Large intestine (tissue), 3 donors: ENCODE data around the gene ZFAND3. TPM values are rescaled to one million over a fixed set of nuclear protein-coding genes. Genes with fewer than 3 reads are reported as not detected.

Experiments
- DNase-seq, 2 donors: peaks; one replicate each; pipeline versions ENCODE4 v3.0.0 to v3.0.0-alpha.2; 2013
- H3K27ac ChIP-seq: one replicate; pipeline ENCODE4 v1.5.1; 2013; ENCODE audit warnings: low read length
- H3K27me3 ChIP-seq: 2 replicates; pipeline ENCODE4 v1.6.1; 2013; ENCODE audit warnings: low read length; ENCODE audit not compliant: control insufficient read depth, insufficient read depth
- H3K36me3 ChIP-seq: 2 replicates; pipeline ENCODE4 v1.6.1; 2013; ENCODE audit warnings: low read length; ENCODE audit not compliant: control insufficient read depth, insufficient read depth
- H3K4me1 ChIP-seq: one replicate; pipeline ENCODE4 v1.6.1; 2013; ENCODE audit warnings: low read length; ENCODE audit not compliant: control insufficient read depth, insufficient read depth
- H3K4me3 ChIP-seq: one replicate; pipeline ENCODE4 v1.5.1; 2013; ENCODE audit warnings: low read length
- H3K9me3 ChIP-seq: one replicate; pipeline ENCODE4 v1.6.1; 2013; ENCODE audit warnings: mild to moderate bottlenecking, low read depth, low read length, moderate library complexity; ENCODE audit not compliant: control insufficient read depth
- WGBS: methylation state at CpG from one replicate; pipeline ENCODE4 v1.1.5; 2013; ENCODE audit warnings: low lambda C conversion rate; ENCODE audit not compliant: insufficient coverage; 5-methylcytosine and 5-hydroxymethylcytosine counted together
- polyA plus RNA-seq: library from polyadenylated mRNA; unstranded; fragments of 120-200 nt; gene quantifications from one replicate; pipeline ENCODE4 v1.2.1, GENCODE V29; 2013

The ZFAND3 gene
- polyA plus RNA-seq, 1 donor: 82.3 TPM

DNA sequence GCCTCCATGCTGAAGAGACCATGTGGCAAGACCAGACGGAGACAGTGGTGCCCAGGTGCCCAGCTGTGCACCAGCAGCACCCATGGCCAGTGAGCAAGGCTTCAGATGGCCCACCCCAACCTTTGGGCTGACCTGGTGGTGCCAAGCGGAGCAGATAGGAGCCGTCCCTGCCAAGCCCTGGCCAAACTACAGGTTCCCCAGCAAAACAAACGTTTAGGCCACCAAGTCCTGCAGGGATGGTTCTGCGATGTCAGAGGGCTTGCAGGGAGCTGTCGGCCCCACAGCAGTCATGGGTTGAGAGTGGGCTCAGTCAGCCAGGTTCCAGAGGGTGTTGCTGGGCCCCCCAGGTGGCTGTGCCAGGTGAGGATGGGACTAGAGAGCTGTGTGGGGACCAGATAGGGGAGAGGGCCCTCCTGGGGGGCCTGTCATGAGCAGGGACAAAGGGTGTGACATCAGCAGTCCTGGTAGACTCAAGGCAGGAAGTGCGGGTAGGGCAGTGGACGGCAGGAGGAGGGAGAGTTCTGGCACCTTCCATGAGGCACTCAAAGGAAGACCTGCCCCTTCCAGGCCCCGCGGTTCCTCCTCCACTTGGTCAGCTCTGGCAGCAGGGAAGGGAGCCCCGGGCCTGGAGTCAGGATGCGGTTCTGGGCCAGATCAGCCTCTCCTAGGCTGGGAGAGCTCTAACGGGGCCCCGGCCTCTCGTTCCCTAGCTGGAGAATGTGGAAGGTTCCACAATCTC, 342.4 kb downstream of the ZFAND3 start:
- Histone ChIP-seq H3K27ac (no peak overlapping the region), H3K9me3 (peaks cover 3% of the 10 kb centered on the region), H3K4me1 (no peaks in the 10 kb centered on the region), H3K36me3 (peaks cover 5% of the 10 kb centered on the region), H3K27me3 (no peaks in the 10 kb centered on the region), H3K4me3 (no peak overlapping the region)
- WGBS: no CpG with 5 or more reads among the region's 15 CpGs
- no peak for DNase-seq

DNA sequence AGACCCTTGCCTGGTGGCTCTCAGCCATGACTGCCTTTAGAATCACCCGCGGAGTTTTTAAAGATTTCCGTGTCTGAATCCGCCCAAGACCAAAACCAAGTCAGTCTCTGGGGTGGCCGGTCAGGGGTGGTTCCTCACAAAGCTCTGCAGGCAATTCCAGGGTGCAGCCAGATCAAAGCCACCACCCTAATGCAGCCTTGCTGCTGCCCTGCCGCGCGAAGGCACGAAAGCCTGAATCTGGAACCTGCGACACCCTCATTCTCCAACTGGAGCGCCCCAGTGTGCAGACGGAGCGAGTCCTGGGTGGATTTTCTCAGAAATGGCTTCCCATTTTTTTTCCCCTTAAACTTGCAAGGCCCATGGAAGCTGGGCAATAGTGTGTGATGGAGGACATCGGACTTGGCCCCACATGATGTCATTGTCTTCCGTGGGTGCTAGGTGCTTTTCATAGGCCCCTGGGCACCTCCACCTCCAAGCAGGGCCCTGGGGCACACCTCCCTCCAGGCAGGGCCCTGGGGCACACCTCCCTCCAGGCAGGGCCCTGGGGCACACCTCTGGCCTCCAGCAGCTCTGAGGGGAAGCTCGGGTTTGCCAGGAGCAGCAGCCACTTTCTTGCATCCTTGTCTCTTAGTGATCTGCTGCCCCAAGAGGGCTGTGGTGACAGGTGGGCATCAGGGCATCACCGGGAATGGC, 343.1 kb downstream of the ZFAND3 start:
- WGBS: no CpG with 5 or more reads among the region's 17 CpGs
- no peak for DNase-seq

DNA sequence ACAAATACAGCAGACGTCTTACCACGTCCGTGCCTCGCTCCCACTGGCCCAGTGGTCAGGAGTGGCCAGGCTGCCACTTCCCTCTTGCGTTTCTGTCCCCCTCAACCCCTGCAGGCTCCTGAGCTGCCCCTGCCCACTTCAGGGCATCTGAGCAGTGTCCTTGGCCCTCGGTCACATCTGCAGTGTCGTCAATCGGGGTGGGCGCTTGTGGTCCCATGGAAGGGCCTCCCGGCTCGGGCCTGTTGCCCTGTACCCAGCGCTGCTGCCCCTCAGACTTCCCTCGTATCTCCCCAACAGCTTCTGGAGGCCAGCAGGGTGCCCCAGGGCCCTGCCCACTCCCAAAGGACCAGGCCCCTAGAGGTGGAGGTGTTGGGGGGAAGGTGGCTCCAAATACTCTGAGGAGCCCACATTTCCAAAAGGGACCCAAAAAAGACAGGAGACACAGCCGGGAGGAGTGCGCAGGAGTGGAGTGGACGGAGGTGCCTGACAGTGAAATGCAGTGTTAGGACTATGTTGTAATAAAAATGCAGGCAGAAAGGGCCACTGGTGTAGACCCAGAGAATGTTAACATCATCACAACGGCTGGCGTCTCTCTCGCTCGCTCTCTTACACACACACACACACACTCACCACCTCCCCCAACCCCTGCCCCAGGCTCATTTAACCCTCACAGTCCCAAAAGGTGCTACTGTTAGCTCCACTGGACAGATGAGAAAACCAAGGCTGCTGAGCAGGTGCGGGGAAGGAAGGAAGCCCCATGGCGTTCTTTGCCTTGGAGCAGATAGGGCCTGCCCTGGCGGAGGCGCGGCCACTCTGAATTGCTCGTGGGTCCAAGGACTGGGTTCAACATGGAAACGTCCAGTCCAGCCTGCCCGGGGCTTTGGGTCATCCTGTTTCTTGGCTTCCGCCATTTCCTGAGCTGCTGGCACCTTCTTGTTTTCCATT, 343.9 kb downstream of the ZFAND3 start:
- no peak for DNase-seq
- WGBS: no CpG with 5 or more reads among the region's 29 CpGs
- H3K9me3 ChIP-seq: peaks cover 3% of the 10 kb centered on the region

More for the DNA sequence above, 343.1 kb downstream of the ZFAND3 start:
- H3K4me1 ChIP-seq: no peaks in the 10 kb centered on the region
- no peaks in the 10 kb centered on the region for H3K27me3 ChIP-seq
- H3K9me3 ChIP-seq: peaks cover 3% of the 10 kb centered on the region
- H3K27ac ChIP-seq: no peak overlapping the region
- peaks cover 5% of the 10 kb centered on the region for H3K36me3 ChIP-seq
- no peak overlapping the region for H3K4me3 ChIP-seq

DNA sequence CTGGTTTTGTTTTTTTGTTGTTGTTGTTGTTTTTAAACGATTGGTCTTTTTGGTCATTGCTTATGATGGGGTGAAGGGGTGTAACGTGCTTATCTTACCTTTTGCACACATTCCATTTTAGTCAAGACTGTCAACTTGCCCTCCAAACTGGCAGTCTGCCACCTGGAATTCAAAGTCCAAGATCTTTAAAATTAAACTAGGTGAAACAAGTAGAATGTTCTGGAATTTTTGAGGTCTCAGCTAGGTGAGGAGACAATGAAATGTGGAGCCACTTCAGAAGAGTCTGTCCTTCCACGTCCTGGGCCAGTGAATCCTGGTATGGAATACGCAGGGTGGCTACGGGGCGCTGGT, 344.6 kb downstream of the ZFAND3 start:
- Histone ChIP-seq H3K36me3 (peaks cover 5% of the 10 kb centered on the region), H3K4me3 (no peak overlapping the region), H3K27me3 (no peaks in the 10 kb centered on the region), H3K4me1 (peaks cover 3% of the 10 kb centered on the region), H3K27ac (no peak overlapping the region), H3K9me3 (peaks cover 3% of the 10 kb centered on the region)
- 80% methylated on average over 1 of the region's 6 CpGs for WGBS
- DNase-seq: no peak

More for the DNA sequence above, 343.9 kb downstream of the ZFAND3 start:
- Histone ChIP-seq H3K27ac (no peak overlapping the region), H3K36me3 (peaks cover 5% of the 10 kb centered on the region), H3K27me3 (no peaks in the 10 kb centered on the region), H3K4me1 (no peaks in the 10 kb centered on the region), H3K4me3 (no peak overlapping the region)

DNA sequence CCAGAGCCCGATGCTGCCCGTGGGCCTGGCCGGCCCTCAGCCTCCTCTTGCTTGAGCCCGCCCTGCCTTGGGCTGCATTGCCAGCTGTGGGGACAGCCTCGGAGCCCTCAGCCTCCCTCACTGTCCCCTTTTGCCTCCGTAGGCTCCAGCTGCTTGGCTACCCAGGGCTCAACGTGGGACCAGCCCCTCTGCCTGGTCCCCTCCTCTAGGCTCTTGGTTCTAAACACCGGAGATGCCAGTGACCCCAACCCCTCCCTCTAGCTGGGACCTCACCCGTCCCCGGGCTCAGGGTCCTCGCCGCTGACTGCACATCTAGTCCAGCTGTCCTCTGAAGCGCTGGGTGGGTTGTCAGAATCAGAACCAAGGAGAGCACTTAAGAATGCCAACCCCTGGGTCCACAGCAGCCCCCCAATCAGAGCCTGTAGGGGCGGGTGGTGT, 345.2 kb downstream of the ZFAND3 start:
- peaks cover 3% of the 10 kb centered on the region for H3K9me3 ChIP-seq
- no peak overlapping the region for H3K4me3 ChIP-seq
- no CpG with 5 or more reads among the region's 14 CpGs for WGBS
- peaks cover 5% of the 10 kb centered on the region for H3K36me3 ChIP-seq
- H3K27ac ChIP-seq: no peak overlapping the region
- no peak for DNase-seq
- peaks cover 6% of the 10 kb centered on the region for H3K4me1 ChIP-seq
- no peaks in the 10 kb centered on the region for H3K27me3 ChIP-seq

DNA sequence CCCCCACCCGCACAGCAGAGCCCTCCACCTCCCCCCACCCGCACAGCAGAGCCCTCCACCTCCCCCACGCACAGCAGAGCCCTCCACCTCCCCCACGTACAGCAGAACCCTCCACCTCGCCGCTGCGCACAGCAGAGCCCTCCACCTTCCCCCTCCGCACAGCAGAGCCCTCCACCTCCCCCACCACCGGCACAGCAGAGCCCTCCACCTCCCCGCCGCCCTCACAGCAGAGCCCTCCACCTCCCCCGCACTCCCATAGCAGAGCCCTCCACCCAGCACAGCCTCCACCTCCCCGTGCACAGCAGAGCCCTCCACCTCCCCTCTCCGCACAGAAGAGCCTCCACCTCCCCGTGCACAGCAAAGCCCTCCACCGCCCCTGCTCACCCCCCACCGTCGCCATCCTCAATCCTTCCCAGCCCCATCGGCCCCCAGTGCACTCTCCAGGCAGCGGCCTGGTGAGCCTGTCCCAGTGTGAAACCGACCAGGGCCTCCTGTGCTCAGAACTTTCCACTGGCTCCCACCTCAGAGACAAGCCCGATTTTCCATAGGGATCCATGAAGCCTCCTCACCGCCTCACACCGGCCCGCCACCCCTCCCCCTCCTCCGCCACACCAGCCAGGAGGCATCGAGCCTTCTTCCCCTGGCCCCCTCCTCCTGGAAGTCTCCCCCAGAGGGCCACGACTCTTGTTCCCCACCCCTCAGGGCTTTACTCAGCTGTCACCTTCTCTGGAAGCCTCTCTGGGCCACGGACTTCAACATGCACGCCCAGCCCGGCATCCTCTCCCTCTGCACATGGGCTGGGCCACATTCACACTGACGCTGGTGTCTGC, 347.1 kb downstream of the ZFAND3 start:
- Histone ChIP-seq H3K4me3 (no peak overlapping the region), H3K9me3 (no peaks in the 10 kb centered on the region), H3K4me1 (peaks cover 26% of the 10 kb centered on the region), H3K36me3 (peaks cover 2% of the 10 kb centered on the region), H3K27me3 (no peaks in the 10 kb centered on the region), H3K27ac (no peak overlapping the region)
- WGBS: no CpG with 5 or more reads among the region's 32 CpGs
- no peak for DNase-seq

DNA sequence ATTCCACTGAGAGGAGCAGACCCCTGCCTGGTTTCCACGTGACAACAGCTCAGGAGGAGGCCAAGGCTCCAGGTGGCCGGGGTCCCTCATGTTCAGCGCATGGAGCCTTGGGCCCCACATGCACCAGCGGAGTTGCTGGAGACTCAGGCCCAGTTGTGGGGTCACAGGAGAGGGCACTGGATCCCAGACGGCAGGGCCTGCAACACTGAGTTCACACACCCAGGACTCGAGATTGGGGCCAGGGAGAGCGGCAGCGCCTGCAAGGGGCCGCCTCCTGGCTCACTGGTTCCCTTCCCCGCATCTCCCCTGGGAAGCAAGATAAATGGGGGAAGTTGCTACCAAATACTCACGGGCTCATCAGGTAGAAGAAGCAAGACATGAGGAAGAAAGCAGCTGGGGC, 348.1 kb downstream of the ZFAND3 start:
- DNase-seq: no peak
- H3K4me1 ChIP-seq: peaks cover 34% of the 10 kb centered on the region
- no peak overlapping the region for H3K27ac ChIP-seq
- no peaks in the 10 kb centered on the region for H3K36me3 ChIP-seq
- H3K27me3 ChIP-seq: no peaks in the 10 kb centered on the region
- no peak overlapping the region for H3K4me3 ChIP-seq
- H3K9me3 ChIP-seq: no peaks in the 10 kb centered on the region
- WGBS: no CpG with 5 or more reads among the region's 11 CpGs

DNA sequence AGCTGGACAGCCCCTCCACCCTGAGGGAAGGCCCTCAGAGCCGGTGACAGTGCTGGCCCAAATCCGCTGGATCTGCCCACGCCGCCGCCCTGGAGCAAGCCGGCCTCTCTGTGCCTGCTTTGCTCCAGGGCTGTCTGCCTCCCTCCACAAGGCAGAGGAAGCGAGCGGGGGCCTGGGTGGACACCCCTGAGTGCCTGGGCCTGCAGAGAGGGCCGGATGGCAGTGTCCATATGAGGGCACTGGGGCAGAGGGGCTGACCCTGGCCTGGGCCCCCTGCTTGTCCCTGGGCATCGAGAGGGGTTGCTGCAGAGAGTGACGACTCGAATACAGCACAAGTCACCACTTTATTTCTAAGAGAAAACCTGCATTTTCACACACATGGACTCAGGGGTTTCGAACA, 348.6 kb downstream of the ZFAND3 start:
- peaks cover 38% of the 10 kb centered on the region for H3K4me1 ChIP-seq
- WGBS: no CpG with 5 or more reads among the region's 13 CpGs
- no peaks in the 10 kb centered on the region for H3K27me3 ChIP-seq
- no peak overlapping the region for H3K27ac ChIP-seq
- no peaks in the 10 kb centered on the region for H3K36me3 ChIP-seq
- H3K9me3 ChIP-seq: no peaks in the 10 kb centered on the region
- H3K4me3 ChIP-seq: no peak overlapping the region
- no peak for DNase-seq

DNA sequence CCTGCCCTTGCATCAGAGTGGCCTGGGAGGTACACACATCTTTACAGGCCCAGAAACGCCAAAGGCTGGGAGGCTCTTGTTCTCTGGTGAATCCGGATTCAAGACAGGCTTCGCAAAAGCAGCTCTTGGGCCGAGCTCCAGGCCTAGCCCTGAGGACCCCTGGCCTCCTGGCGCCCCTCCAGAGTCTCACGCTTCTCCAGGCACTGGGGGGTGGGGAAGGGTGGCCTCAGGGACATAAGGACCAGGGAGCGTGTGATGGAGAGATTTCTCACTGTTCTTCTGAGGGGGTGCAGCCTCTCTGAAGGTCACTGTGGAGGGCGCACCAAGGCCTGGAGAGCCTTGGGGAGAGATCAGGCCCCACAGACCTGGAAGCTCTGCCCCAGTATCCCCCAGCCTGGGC, 349.2 kb downstream of the ZFAND3 start:
- Histone ChIP-seq H3K27me3 (no peaks in the 10 kb centered on the region), H3K4me1 (peaks cover 44% of the 10 kb centered on the region), H3K27ac (no peak overlapping the region), H3K4me3 (no peak overlapping the region), H3K36me3 (no peaks in the 10 kb centered on the region), H3K9me3 (no peaks in the 10 kb centered on the region)
- DNase-seq: no peak
- WGBS: no CpG with 5 or more reads among the region's 8 CpGs
